ENCODE measurements around the gene C2orf81. TPM values are rescaled to one million over a fixed set of nuclear protein-coding genes. Genes with fewer than 3 reads are reported as not detected.
A peak's percentile ranks its signal among the peaks of the same experiment; 100 is the strongest.

The C2orf81 gene
- total RNA-seq, 1 donor from 2014 or later = 3.7 TPM

DNA sequence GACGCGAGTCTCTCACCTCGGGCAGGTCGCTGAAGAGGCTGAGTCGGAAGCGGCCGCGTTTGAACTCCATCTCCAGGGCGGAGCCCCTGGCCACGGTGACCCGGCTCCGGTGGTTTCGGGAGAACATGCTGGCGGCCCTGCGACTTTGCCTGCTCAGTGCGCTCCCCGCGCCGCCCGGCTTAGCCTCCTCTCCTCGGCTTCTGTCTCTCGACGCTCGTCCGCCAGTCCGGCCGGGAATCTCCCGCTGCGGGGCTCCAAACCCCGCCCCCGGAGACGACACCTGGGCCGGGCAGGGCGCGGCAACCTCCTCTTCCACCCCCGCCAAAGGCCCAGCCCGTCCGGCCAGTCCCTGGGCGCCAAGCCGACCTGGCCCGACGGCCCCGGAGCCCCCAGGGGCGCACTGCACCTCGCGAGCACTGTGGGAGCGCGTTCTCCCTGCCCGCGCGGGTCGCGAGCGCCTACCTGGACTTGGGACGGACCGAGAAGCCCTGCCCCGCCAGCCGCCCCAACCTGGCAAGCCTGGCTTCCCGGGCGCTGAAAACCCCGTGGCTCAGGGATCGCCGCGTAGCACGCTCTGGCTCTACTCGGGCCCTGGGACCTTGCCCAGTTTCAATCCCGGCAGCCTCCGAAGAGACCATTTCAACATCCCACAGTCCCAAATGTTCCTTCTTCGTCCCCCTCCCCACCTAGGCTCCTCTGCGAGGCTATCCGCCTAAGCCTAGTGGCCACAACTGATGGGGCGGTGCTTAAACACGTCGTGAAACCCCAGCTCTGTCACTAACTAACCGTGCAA lies 20.5 kb upstream of the C2orf81 start, which contains the start of gene RTKN:
TSS of gene RTKN (minus strand) at position 248 of the 793 bp plus-strand sequence. CDS start at position 127, 121 bp downstream.
- Mint-ChIP-seq H3K4me3 (ENCODE audit: unreplicated experiment) (peak within 1 kb of the TSS; percentile 95), H3K4me1 (ENCODE audit: low read depth, unreplicated experiment) (peaks cover 26% of the 10 kb centered on the region), H3K9me3 (ENCODE audit: unreplicated experiment) (peaks cover 11% of the 10 kb centered on the region), H3K27me3 (ENCODE audit: unreplicated experiment) (peaks cover 9% of the 10 kb centered on the region), H3K36me3 (ENCODE audit: unreplicated experiment) (no peaks in the 10 kb centered on the region), H3K27ac (ENCODE audit: unreplicated experiment) (peak within 1 kb of the TSS; percentile 98)
- DNase-seq = peak; percentile 49
- TF ChIP-seq, protein P1, sequence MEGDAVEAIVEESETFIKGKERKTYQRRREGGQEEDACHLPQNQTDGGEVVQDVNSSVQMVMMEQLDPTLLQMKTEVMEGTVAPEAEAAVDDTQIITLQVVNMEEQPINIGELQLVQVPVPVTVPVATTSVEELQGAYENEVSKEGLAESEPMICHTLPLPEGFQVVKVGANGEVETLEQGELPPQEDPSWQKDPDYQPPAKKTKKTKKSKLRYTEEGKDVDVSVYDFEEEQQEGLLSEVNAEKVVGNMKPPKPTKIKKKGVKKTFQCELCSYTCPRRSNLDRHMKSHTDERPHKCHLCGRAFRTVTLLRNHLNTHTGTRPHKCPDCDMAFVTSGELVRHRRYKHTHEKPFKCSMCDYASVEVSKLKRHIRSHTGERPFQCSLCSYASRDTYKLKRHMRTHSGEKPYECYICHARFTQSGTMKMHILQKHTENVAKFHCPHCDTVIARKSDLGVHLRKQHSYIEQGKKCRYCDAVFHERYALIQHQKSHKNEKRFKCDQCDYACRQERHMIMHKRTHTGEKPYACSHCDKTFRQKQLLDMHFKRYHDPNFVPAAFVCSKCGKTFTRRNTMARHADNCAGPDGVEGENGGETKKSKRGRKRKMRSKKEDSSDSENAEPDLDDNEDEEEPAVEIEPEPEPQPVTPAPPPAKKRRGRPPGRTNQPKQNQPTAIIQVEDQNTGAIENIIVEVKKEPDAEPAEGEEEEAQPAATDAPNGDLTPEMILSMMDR (IDR thresholded peaks at IDR 0.05; ENCODE audit: partially characterized antibody, unreplicated experiment) = no peak

DNA sequence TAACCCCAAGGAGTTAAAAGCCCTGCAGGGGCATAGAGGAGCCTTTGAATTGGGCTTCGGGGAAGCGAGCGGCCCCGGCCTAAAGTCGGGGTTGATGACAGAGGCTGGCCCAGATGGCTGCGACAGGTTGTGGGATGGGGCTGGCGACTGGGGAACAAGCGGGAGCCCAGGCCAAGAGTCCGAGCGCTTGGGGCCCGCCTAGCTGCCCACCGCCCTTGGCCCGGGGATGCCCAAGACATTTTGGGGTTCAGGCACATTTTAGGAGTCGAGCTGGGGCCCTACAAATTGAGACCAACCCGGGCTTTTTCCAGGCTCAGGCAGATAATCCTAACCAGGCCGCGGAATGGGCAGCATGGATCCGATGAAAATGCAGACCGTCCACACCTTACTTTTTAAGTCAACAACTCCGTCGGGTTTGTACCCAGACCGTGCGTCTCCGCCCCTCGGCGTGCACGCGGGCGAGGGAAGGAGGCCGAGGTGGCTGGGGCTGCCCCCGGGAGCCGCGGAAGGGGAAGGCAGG lies 19.8 kb upstream of the C2orf81 start:
- peaks cover 27% of the 10 kb centered on the region for H3K4me1 Mint-ChIP-seq (ENCODE audit: low read depth, unreplicated experiment)
- DNase-seq = no peak
- TF ChIP-seq, protein P1 (IDR thresholded peaks at IDR 0.05; ENCODE audit: partially characterized antibody, unreplicated experiment) = no peak
- H3K36me3 Mint-ChIP-seq (ENCODE audit: unreplicated experiment) = no peaks in the 10 kb centered on the region
- peaks cover 9% of the 10 kb centered on the region for H3K27me3 Mint-ChIP-seq (ENCODE audit: unreplicated experiment)
- H3K9me3 Mint-ChIP-seq (ENCODE audit: unreplicated experiment) = peaks cover 12% of the 10 kb centered on the region
- peak overlapping the region; percentile 98 for H3K27ac Mint-ChIP-seq (ENCODE audit: unreplicated experiment)
- H3K4me3 Mint-ChIP-seq (ENCODE audit: unreplicated experiment) = peak overlapping the region; percentile 95

DNA sequence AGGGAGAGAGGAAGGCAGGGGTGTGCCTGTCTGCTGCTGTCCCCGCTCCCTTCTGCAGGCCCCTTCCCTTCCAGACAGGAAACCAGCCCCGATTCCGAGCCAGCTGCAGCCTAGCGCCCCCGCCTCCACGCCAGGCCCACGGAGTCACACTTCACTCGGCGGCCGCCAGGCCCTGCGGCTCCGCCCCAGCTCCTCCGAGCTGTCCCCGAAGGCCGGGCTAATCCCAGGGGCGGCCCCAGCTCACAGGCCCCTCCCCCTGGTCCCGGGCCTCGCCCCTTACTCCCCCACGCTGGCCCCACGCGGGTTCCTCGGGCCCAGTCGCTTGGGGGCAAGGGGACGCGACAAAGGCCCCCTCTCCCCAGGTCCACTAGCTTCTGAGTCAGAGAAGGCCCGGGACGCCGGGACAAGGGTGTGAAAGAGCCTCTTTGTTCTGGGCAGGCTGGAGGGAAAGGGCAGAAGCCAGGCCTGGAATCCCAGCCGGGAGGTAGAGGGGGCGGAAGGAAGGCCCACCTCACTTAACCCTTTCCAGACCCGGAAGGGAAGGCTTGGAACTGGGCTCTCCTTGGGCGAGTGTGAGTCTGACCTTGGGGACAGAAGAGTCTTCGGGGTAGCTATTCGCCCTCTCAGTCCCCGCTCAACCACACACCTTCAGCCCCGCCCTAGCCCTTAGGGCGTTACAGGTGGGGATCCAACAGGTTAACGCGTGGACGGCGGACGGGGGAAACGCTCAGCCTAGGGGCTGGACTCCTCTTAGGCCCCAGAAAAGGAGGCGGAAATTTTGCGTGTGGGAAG lies 19.2 kb upstream of the C2orf81 start:
- no peaks in the 10 kb centered on the region for H3K36me3 Mint-ChIP-seq (ENCODE audit: unreplicated experiment)
- peak; percentile 93 for DNase-seq
- TF ChIP-seq, protein P1 (IDR thresholded peaks at IDR 0.05; ENCODE audit: partially characterized antibody, unreplicated experiment) = no peak

DNA sequence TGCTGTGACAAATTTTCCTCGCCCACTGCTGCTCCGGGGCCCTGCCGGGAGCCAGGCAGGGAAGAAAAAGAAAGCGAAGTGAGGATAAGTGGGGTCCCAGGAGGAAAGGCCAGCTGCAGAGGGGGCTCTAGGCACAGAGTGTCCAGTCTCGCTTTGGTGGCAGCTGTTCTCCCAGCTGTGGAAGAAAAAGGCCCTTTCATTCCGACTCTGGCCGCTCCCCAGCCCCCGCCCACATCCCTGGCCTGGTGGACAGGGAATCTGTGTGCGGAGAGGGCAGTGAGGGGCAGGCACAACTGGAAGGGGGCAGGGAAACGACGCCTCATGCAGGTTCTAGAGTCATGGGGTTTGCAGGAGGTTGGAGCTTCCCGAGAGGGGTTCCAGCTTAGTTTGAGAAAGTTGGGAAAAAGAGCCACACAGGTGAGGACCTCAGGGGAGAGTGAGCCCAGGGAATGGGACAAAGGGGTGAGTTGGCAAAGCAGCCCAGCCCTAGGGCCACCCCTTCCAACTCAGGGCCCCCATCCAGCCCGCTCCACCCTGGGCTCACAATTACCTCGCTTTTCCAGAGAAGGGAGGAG lies 18.5 kb upstream of the C2orf81 start:
- DNase-seq = peak; percentile 74
- H3K27ac Mint-ChIP-seq (ENCODE audit: unreplicated experiment) = peak overlapping the region; percentile 99
- no peaks in the 10 kb centered on the region for H3K36me3 Mint-ChIP-seq (ENCODE audit: unreplicated experiment)
- H3K4me3 Mint-ChIP-seq (ENCODE audit: unreplicated experiment) = peak overlapping the region; percentile 95
- TF ChIP-seq, protein P1 (IDR thresholded peaks at IDR 0.05; ENCODE audit: partially characterized antibody, unreplicated experiment) = no peak
- H3K9me3 Mint-ChIP-seq (ENCODE audit: unreplicated experiment) = peaks cover 14% of the 10 kb centered on the region
- peaks cover 13% of the 10 kb centered on the region for H3K27me3 Mint-ChIP-seq (ENCODE audit: unreplicated experiment)
- peaks cover 27% of the 10 kb centered on the region for H3K4me1 Mint-ChIP-seq (ENCODE audit: low read depth, unreplicated experiment)

More for the DNA sequence above, 19.2 kb upstream of the C2orf81 start:
- peaks cover 12% of the 10 kb centered on the region for H3K27me3 Mint-ChIP-seq (ENCODE audit: unreplicated experiment)
- H3K4me1 Mint-ChIP-seq (ENCODE audit: low read depth, unreplicated experiment) = peaks cover 27% of the 10 kb centered on the region
- peaks cover 14% of the 10 kb centered on the region for H3K9me3 Mint-ChIP-seq (ENCODE audit: unreplicated experiment)
- H3K4me3 Mint-ChIP-seq (ENCODE audit: unreplicated experiment) = peak overlapping the region; percentile 95
- H3K27ac Mint-ChIP-seq (ENCODE audit: unreplicated experiment) = peak overlapping the region; percentile 99
